H9 (cell line): Measurements from ENCODE around the gene CFAP77. TPM values are rescaled to one million over a fixed set of nuclear protein-coding genes. Genes with fewer than 3 reads are reported as not detected.

Source experiments
- DNase-seq: peaks from one replicate; pipeline ENCODE4 v3.0.0-alpha.2; 2017
- H2AFZ ChIP-seq: one replicate; pipeline ENCODE4 v1.6.1; 2013; ENCODE audit warnings: mild to moderate bottlenecking, low read length, control low read depth, moderate library complexity
- H2AK5ac ChIP-seq: 2 replicates; pipeline ENCODE4 v1.6.1; 2013; ENCODE audit warnings: low read length, control low read depth, mixed read lengths; ENCODE audit not compliant: insufficient read length
- H2BK120ac ChIP-seq: one replicate; pipeline ENCODE4 v1.6.1; 2013; ENCODE audit warnings: low read depth, mild to moderate bottlenecking, low read length, control low read depth, inconsistent platforms; ENCODE audit not compliant: poor library complexity, severe bottlenecking
- H2BK12ac ChIP-seq: 2 replicates; pipeline ENCODE4 v1.6.1; 2013; ENCODE audit warnings: low read length, control low read depth, mixed read lengths, low read depth; ENCODE audit not compliant: insufficient read length
- H2BK15ac ChIP-seq: 2 replicates; pipeline ENCODE4 v1.6.1; 2013; ENCODE audit warnings: low read depth, low read length, control low read depth
- H2BK20ac ChIP-seq: one replicate; pipeline ENCODE4 v1.6.1; 2013; ENCODE audit warnings: low read depth, mild to moderate bottlenecking, low read length, control low read depth, inconsistent platforms; ENCODE audit not compliant: poor library complexity, severe bottlenecking
- H2BK5ac ChIP-seq: 2 replicates; pipeline ENCODE4 v1.6.1; 2013; ENCODE audit warnings: low read length, control low read depth, mixed read lengths; ENCODE audit not compliant: insufficient read length
- H3K14ac ChIP-seq: 2 replicates; pipeline ENCODE4 v1.6.1; 2013; ENCODE audit warnings: low read length, control low read depth; ENCODE audit not compliant: insufficient read depth
- H3K18ac ChIP-seq: 2 replicates; pipeline ENCODE4 v1.6.1; 2013; ENCODE audit warnings: low read depth, mild to moderate bottlenecking, mixed read lengths, low read length, control low read depth; ENCODE audit not compliant: insufficient read length
- H3K23ac ChIP-seq: 2 replicates; pipeline ENCODE4 v1.6.1; 2013; ENCODE audit warnings: low read length, control low read depth, mixed read lengths, low read depth; ENCODE audit not compliant: insufficient read length
- H3K23me2 ChIP-seq: 2 replicates; pipeline ENCODE4 v1.6.1; 2013; ENCODE audit warnings: low read depth, mild to moderate bottlenecking, mixed read lengths, low read length, control low read depth; ENCODE audit not compliant: insufficient read length, poor library complexity, severe bottlenecking
- H3K27ac ChIP-seq: 2 replicates; pipeline ENCODE4 v1.5.1; 2013; ENCODE audit warnings: low read length, control low read depth, mixed read lengths, low read depth; ENCODE audit not compliant: insufficient read length
- H3K27me3 ChIP-seq: 2 replicates; pipeline ENCODE4 v1.6.1; 2013; ENCODE audit warnings: low read length, control low read depth, inconsistent platforms; ENCODE audit not compliant: insufficient read depth
- H3K4ac ChIP-seq: 2 replicates; pipeline ENCODE4 v1.6.1; 2013; ENCODE audit warnings: low read depth, mild to moderate bottlenecking, control low read depth, inconsistent platforms, low read length, moderate library complexity
- H3K4me1 ChIP-seq: 2 replicates; pipeline ENCODE4 v1.6.1; 2013; ENCODE audit warnings: low read length, control low read depth, inconsistent platforms; ENCODE audit not compliant: insufficient read depth
- H3K4me2 ChIP-seq: 2 replicates; pipeline ENCODE4 v1.6.1; 2013; ENCODE audit warnings: low read length, control low read depth, mixed read lengths; ENCODE audit not compliant: insufficient read length, insufficient read depth
- H3K56ac ChIP-seq: 2 replicates; pipeline ENCODE4 v1.6.1; 2013; ENCODE audit warnings: low read depth, mild to moderate bottlenecking, mixed read lengths, low read length, control low read depth; ENCODE audit not compliant: insufficient read length
- H3K79me1 ChIP-seq: 2 replicates; pipeline ENCODE4 v1.6.1; 2013; ENCODE audit warnings: low read depth, mild to moderate bottlenecking, moderate library complexity, low read length, control low read depth, inconsistent platforms; ENCODE audit not compliant: insufficient read depth, poor library complexity, severe bottlenecking
- H3K79me2 ChIP-seq: 2 replicates; pipeline ENCODE4 v1.6.1; 2013; ENCODE audit warnings: low read length, control low read depth, inconsistent platforms; ENCODE audit not compliant: insufficient read depth
- H3K9ac ChIP-seq: 2 replicates; pipeline ENCODE4 v1.6.1; 2013; ENCODE audit warnings: low read length, control low read depth, mixed read lengths; ENCODE audit not compliant: insufficient read length; ENCODE audit errors: extremely low read depth
- H3K9me3 ChIP-seq: one replicate; pipeline ENCODE4 v1.6.1; 2013; ENCODE audit warnings: low read depth, low read length, inconsistent platforms; ENCODE audit not compliant: control insufficient read depth
- H3T11ph ChIP-seq: one replicate; pipeline ENCODE4 v1.6.1; 2013; ENCODE audit warnings: mild to moderate bottlenecking, low read length, control low read depth, inconsistent platforms
- H4K20me1 ChIP-seq: one replicate; pipeline ENCODE4 v1.6.1; 2013; ENCODE audit not compliant: control insufficient read depth, insufficient read length, insufficient read depth
- H4K5ac ChIP-seq: 2 replicates; pipeline ENCODE4 v1.6.1; 2013; ENCODE audit warnings: low read depth, mild to moderate bottlenecking, mixed read lengths, low read length, control low read depth; ENCODE audit not compliant: insufficient read length
- H4K8ac ChIP-seq: replicated peaks from 2 replicates; pipeline ENCODE4 v1.6.1; 2013; ENCODE audit warnings: low read length, control low read depth, mixed read lengths, low read depth; ENCODE audit not compliant: insufficient read length
- H4K91ac ChIP-seq: 2 replicates; pipeline ENCODE4 v1.6.1; 2013; ENCODE audit warnings: low read depth, mild to moderate bottlenecking, moderate library complexity, mixed read lengths, low read length, control low read depth; ENCODE audit not compliant: insufficient read length
- H3K27ac Mint-ChIP-seq, 3 experiments: 2 replicates in 2 of 3; 3 replicates in 1 of 3; pipeline ENCODE4 v1.8.0; 2020 to 2021; ENCODE audit warnings: mixed read lengths in 3 of 3, mild to moderate bottlenecking in 1 of 3, moderate library complexity in 1 of 3
- H3K27me3 Mint-ChIP-seq: 2 replicates; pipeline ENCODE4 v1.8.0; 2021; ENCODE audit warnings: low read depth, mild to moderate bottlenecking, moderate library complexity, mixed read lengths
- H3K36me3 Mint-ChIP-seq, 3 experiments: 2 replicates in 2 of 3; 3 replicates in 1 of 3; pipeline ENCODE4 v1.8.0; 2020 to 2021; ENCODE audit warnings: low read depth in 3 of 3, mixed read lengths in 3 of 3; ENCODE audit not compliant: insufficient read depth in 1 of 3
- H3K4me1 Mint-ChIP-seq, 2 experiments: 2 replicates each; pipeline ENCODE4 v1.8.0; 2020; ENCODE audit warnings: mixed read lengths in 2 of 2
- H3K4me3 Mint-ChIP-seq, 2 experiments: 2 replicates in 1 of 2; 3 replicates in 1 of 2; pipeline ENCODE4 v1.8.0; 2020 to 2021; ENCODE audit warnings: mild to moderate bottlenecking in 2 of 2, mixed read lengths in 2 of 2, moderate library complexity in 1 of 2
- H3K9me3 Mint-ChIP-seq, 2 experiments: 2 replicates in 1 of 2; 3 replicates in 1 of 2; pipeline ENCODE4 v1.8.0; 2020; ENCODE audit warnings: mild to moderate bottlenecking in 2 of 2, mixed read lengths in 2 of 2, moderate library complexity in 1 of 2
- WGBS: extraction: QIAGEN DNeasy Blood & Tissue Kit; methylation state at CpG from one replicate; pipeline ENCODE4 v1.1.7; 2013; ENCODE audit warnings: missing lambda C conversion rate, low lambda C conversion rate, mixed read lengths; ENCODE audit not compliant: insufficient read length; ENCODE audit errors: extremely low coverage; 5-methylcytosine and 5-hydroxymethylcytosine counted together
- total RNA-seq: library from RNA; stranded (reverse); gene quantifications from 2 replicates; pipeline ENCODE4 v1.2.1, GENCODE V29; 2021
- TF ChIP-seq, protein P1 (sequence below): fragments of 200-600 bp; sonication (generic); conservative IDR thresholded peaks from 3 replicates; pipeline ENCODE4 v1.8.0; 2021; ENCODE audit warnings: antibody characterized with exemption, mild to moderate bottlenecking

The CFAP77 gene
- total RNA-seq, 1 experiment from 2014 or later: 0.72 TPM

DNA sequence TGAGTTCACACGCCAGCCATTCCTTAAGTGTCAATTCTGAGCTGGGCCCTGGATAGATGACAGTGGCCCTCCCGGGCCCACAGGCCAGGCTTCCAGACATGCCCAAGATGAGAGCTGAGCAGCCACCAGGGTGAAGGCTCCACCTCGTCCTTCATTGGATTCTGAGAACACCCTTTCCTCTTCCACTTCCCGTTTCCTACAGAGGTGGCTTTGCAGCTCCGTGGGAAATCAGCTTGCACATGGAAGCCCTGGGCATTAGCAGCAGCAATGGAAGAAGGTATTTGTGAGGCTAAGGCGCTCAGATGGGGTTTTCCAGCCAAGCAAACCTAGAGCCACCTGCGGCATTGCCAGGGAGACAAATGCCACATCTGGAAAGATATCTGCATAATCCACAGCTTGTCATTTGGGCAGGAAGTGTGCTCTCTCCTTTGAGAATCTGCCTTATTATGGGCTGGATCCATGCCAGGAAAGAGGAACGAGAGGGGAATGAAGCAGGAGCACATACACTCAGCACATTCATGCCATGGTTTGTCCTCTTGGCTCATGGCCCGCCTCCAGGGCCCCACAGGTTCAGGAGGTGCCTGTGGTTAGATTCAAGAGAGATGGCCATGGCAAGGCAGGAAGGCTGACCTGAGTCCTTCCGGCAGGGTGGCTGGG lies 34.1 kb downstream of the CFAP77 start:
- no peak overlapping the region for H3K4ac ChIP-seq
- no peak overlapping the region for H4K5ac ChIP-seq
- H2BK15ac ChIP-seq: no peak overlapping the region
- H3K36me3 Mint-ChIP-seq: no peaks in the 10 kb centered on the region; a peak in 1 of 7 replicates
- H4K91ac ChIP-seq: no peak overlapping the region
- no peak overlapping the region; a peak in 1 of 5 replicates for H3K4me3 Mint-ChIP-seq
- no peak overlapping the region for H3K9ac ChIP-seq
- no peaks in the 10 kb centered on the region for H3K79me1 ChIP-seq
- H2AK5ac ChIP-seq: no peak overlapping the region
- H3K27me3 Mint-ChIP-seq: peaks cover 14% of the 10 kb centered on the region
- no peak overlapping the region for H3K27ac ChIP-seq
- WGBS: no CpG with 5 or more reads among the region's 10 CpGs
- H3K56ac ChIP-seq: no peak overlapping the region
- H2BK5ac ChIP-seq: no peak overlapping the region
- no peak for DNase-seq
- no peak overlapping the region for H2BK120ac ChIP-seq
- H3K4me2 ChIP-seq: no peak overlapping the region
- H2BK20ac ChIP-seq: no peak overlapping the region
- H4K20me1 ChIP-seq: no peaks in the 10 kb centered on the region
- H2BK12ac ChIP-seq: no peak overlapping the region
- no peak overlapping the region for H4K8ac ChIP-seq
- no peaks in the 10 kb centered on the region; the same call in 1 of the 2 replicates for H3K4me1 ChIP-seq
- TF ChIP-seq, protein P1, sequence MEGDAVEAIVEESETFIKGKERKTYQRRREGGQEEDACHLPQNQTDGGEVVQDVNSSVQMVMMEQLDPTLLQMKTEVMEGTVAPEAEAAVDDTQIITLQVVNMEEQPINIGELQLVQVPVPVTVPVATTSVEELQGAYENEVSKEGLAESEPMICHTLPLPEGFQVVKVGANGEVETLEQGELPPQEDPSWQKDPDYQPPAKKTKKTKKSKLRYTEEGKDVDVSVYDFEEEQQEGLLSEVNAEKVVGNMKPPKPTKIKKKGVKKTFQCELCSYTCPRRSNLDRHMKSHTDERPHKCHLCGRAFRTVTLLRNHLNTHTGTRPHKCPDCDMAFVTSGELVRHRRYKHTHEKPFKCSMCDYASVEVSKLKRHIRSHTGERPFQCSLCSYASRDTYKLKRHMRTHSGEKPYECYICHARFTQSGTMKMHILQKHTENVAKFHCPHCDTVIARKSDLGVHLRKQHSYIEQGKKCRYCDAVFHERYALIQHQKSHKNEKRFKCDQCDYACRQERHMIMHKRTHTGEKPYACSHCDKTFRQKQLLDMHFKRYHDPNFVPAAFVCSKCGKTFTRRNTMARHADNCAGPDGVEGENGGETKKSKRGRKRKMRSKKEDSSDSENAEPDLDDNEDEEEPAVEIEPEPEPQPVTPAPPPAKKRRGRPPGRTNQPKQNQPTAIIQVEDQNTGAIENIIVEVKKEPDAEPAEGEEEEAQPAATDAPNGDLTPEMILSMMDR: no peak
- H3K9me3 Mint-ChIP-seq: 0 out of 5 replicates have a peak, but pooled peaks cover 0 to 3% of the 10 kb centered on the region in 2 experiments
- no peak overlapping the region for H2AFZ ChIP-seq
- no peaks in the 10 kb centered on the region for H3K23me2 ChIP-seq
- H3K79me2 ChIP-seq: no peaks in the 10 kb centered on the region
- no peak overlapping the region for H3K27ac Mint-ChIP-seq
- H3K27me3 ChIP-seq: no peaks in the 10 kb centered on the region
- peaks cover 18% of the 10 kb centered on the region in 2 experiments for H3K4me1 Mint-ChIP-seq
- H3T11ph ChIP-seq: no peak overlapping the region
- H3K23ac ChIP-seq: no peak overlapping the region
- H3K9me3 ChIP-seq: no peaks in the 10 kb centered on the region
- H3K18ac ChIP-seq: no peak overlapping the region
- 0 out of 2 replicates have a peak overlapping the region, but pooled peaks have one; percentile 12 for H3K14ac ChIP-seq
